CD8-positive, alpha-beta memory T cell (primary cell): ENCODE results near the gene CALY. TPM values are rescaled to one million over a fixed set of nuclear protein-coding genes. Genes with fewer than 3 reads are reported as not detected.

Experiments
- CTCF ChIA-PET: fragments of 350-600 bp; sonication (Branson Sonifier 250); formaldehyde crosslinking; loops from one replicate; lab custom pipeline; 2021; ENCODE audit warnings: antibody characterized with exemption; lab: Charles Lee
- POLR2A ChIA-PET: fragments of 350-600 bp; sonication (Branson Sonifier 250); formaldehyde crosslinking; loops from one replicate; lab custom pipeline; 2021; ENCODE audit warnings: antibody characterized with exemption; lab: Charles Lee
- DNase-seq, 5 donors: peaks; one replicate each; pipeline versions ENCODE4 v3.0.0 to v3.0.0-alpha.2; 2020 to 2022; ENCODE audit warnings: mixed read lengths in 1 of 5
- H3K27ac ChIP-seq: one replicate; pipeline ENCODE4 v1.7.0; 2013; ENCODE audit warnings: low read depth, mild to moderate bottlenecking, low read length, moderate library complexity
- H3K27me3 ChIP-seq: 2 replicates; pipeline ENCODE4 v1.7.0; 2013; ENCODE audit warnings: low read length, mild to moderate bottlenecking; ENCODE audit not compliant: insufficient read depth, poor library complexity, severe bottlenecking
- H3K36me3 ChIP-seq: 2 replicates; pipeline ENCODE4 v1.7.0; 2013; ENCODE audit warnings: mild to moderate bottlenecking, low read length, moderate library complexity; ENCODE audit not compliant: insufficient read depth
- H3K4me1 ChIP-seq: 2 replicates; pipeline ENCODE4 v1.7.0; 2013; ENCODE audit warnings: mild to moderate bottlenecking, low read length, moderate library complexity; ENCODE audit not compliant: insufficient read depth
- H3K4me3 ChIP-seq: 2 replicates; pipeline ENCODE4 v1.7.0; 2013; ENCODE audit warnings: mild to moderate bottlenecking, low read length
- H3K9me3 ChIP-seq: 2 replicates; pipeline ENCODE4 v1.7.0; 2013; ENCODE audit warnings: mild to moderate bottlenecking, low read length
- H3K27ac Mint-ChIP-seq, 8 donors: one replicate each; pipeline ENCODE4 v1.8.0; 2020 to 2021; ENCODE audit warnings: mixed read lengths in 8 of 8, mild to moderate bottlenecking in 6 of 8, inconsistent platforms in 3 of 8, moderate library complexity in 3 of 8
- H3K27me3 Mint-ChIP-seq, 2 donors: one replicate each; pipeline ENCODE4 v1.8.0; 2020 to 2021; ENCODE audit warnings: mixed read lengths in 2 of 2, mild to moderate bottlenecking in 1 of 2, moderate library complexity in 1 of 2
- H3K36me3 Mint-ChIP-seq, 3 donors: one replicate each; pipeline ENCODE4 v1.8.0; 2020 to 2021; ENCODE audit warnings: mixed read lengths in 3 of 3, inconsistent platforms in 1 of 3, mild to moderate bottlenecking in 1 of 3
- H3K4me1 Mint-ChIP-seq, 3 donors: one replicate each; pipeline ENCODE4 v1.8.0; 2020 to 2021; ENCODE audit warnings: mixed read lengths in 3 of 3, inconsistent platforms in 1 of 3, mild to moderate bottlenecking in 1 of 3
- H3K4me3 Mint-ChIP-seq, 7 donors: one replicate each; pipeline ENCODE4 v1.8.0; 2020 to 2021; ENCODE audit warnings: mixed read lengths in 7 of 7, mild to moderate bottlenecking in 6 of 7, moderate library complexity in 4 of 7, inconsistent platforms in 2 of 7
- H3K9me3 Mint-ChIP-seq, 5 donors: one replicate each; pipeline ENCODE4 v1.8.0; 2020 to 2022; ENCODE audit warnings: mixed read lengths in 5 of 5, mild to moderate bottlenecking in 3 of 5, moderate library complexity in 2 of 5, inconsistent platforms in 1 of 5
- polyA plus RNA-seq: library from polyadenylated mRNA; unstranded; fragments of 300-500 nt; fragmentation: Illumina TruSeq; gene quantifications from one replicate; pipeline ENCODE4 v1.2.3, GENCODE V29; 2021
- total RNA-seq, 2 experiments: library from RNA; stranded (reverse); gene quantifications; one replicate each; pipeline ENCODE4 v1.2.3, GENCODE V29; 2021

CALY gene
- total and polyA plus RNA-seq, 3 experiments from 2014 or later = 0.83 to 1.3 (median 0.92) TPM

- H3K9me3 Mint-ChIP-seq = no peaks in the 10 kb centered on the region
Measured at GRCh38 chr10:133353988-133354605, 17.4 kb upstream of the CALY start.

GRCh38 chr10:133353202-133353959 lies 16.7 kb upstream of the CALY start:
- no peak overlapping the region for H3K4me3 ChIP-seq
- Mint-ChIP-seq H3K27me3 (peaks cover 4 to 6% of the 10 kb centered on the region in 2 donors), H3K4me1 (peaks cover 0 to 5% (median 3%) of the 10 kb centered on the region in 3 donors), H3K9me3 (no peaks in the 10 kb centered on the region), H3K36me3 (no peaks in the 10 kb centered on the region), H3K4me3 (no peak overlapping the region), H3K27ac (no peak overlapping the region)
- ChIA-PET CTCF (interaction anchor here (1.3 kb wide), 1 partner anchor 24 kb away, joined by 5 read pairs; no protein-coding TSS in a partner anchor), POLR2A (interaction anchor here (0.5 to 0.7 kb wide), 2 partner anchors 17 to 96 kb away, joined by 3 to 5 read pairs; partner anchors contain the start of gene CALY)
- H3K27me3 ChIP-seq = no peaks in the 10 kb centered on the region
- H3K9me3 ChIP-seq = no peaks in the 10 kb centered on the region
- peaks cover 6% of the 10 kb centered on the region for H3K4me1 ChIP-seq
- H3K36me3 ChIP-seq = no peaks in the 10 kb centered on the region
- no peak for DNase-seq
- H3K27ac ChIP-seq = no peak overlapping the region

More at GRCh38 chr10:133353988-133354605, 17.4 kb upstream of the CALY start:
- peaks cover 0 to 9% (median 3%) of the 10 kb centered on the region in 3 donors for H3K4me1 Mint-ChIP-seq
- no peak overlapping the region for H3K4me3 Mint-ChIP-seq
- no peaks in the 10 kb centered on the region for H3K9me3 ChIP-seq
- H3K27ac ChIP-seq = no peak overlapping the region
- no peak overlapping the region for H3K4me3 ChIP-seq
- H3K36me3 ChIP-seq = no peaks in the 10 kb centered on the region
- peak overlapping the region in 1 of 8 donors; percentile 47 for H3K27ac Mint-ChIP-seq
- ChIA-PET CTCF (interaction anchor here (1.3 kb wide), 1 partner anchor 25 kb away, joined by 5 read pairs; no protein-coding TSS in a partner anchor), POLR2A (no interaction called here)
- no peak for DNase-seq
- H3K36me3 Mint-ChIP-seq = no peaks in the 10 kb centered on the region
- peaks cover 2 to 4% of the 10 kb centered on the region in 2 donors for H3K27me3 Mint-ChIP-seq
- peaks cover 6% of the 10 kb centered on the region for H3K4me1 ChIP-seq
- no peaks in the 10 kb centered on the region for H3K27me3 ChIP-seq

- Mint-ChIP-seq H3K27me3 (peaks cover 4 to 6% of the 10 kb centered on the region in 2 donors), H3K4me1 (peaks cover 0 to 5% (median 3%) of the 10 kb centered on the region in 3 donors), H3K36me3 (no peaks in the 10 kb centered on the region), H3K9me3 (no peaks in the 10 kb centered on the region), H3K27ac (no peak overlapping the region), H3K4me3 (no peak overlapping the region)
- Histone ChIP-seq H3K9me3 (no peaks in the 10 kb centered on the region), H3K36me3 (no peaks in the 10 kb centered on the region), H3K4me1 (peaks cover 4% of the 10 kb centered on the region), H3K4me3 (no peak overlapping the region), H3K27me3 (no peaks in the 10 kb centered on the region), H3K27ac (no peak overlapping the region)
- ChIA-PET POLR2A (interaction anchor here (0.6 kb wide), 3 partner anchors 8 to 814 kb away, joined by 3 to 6 read pairs (median 4); no protein-coding TSS in a partner anchor), CTCF (interaction anchor here (1.1 kb wide), 1 partner anchor 22 kb away, joined by 3 read pairs; no protein-coding TSS in a partner anchor)
- DNase-seq = no peak
Measured at GRCh38 chr10:133351408-133352318, 15.0 kb upstream of the CALY start.

- no peak for DNase-seq
- ChIA-PET POLR2A (no interaction called here), CTCF (interaction anchor here (1.1 kb wide), 1 partner anchor 22 kb away, joined by 3 read pairs; no protein-coding TSS in a partner anchor)
- H3K27me3 ChIP-seq = no peaks in the 10 kb centered on the region
- H3K9me3 Mint-ChIP-seq = no peaks in the 10 kb centered on the region
- no peaks in the 10 kb centered on the region for H3K36me3 Mint-ChIP-seq
- no peak overlapping the region for H3K4me3 ChIP-seq
- no peak overlapping the region for H3K27ac Mint-ChIP-seq
- H3K36me3 ChIP-seq = no peaks in the 10 kb centered on the region
- no peak overlapping the region for H3K27ac ChIP-seq
- no peaks in the 10 kb centered on the region for H3K4me1 ChIP-seq
- H3K9me3 ChIP-seq = no peaks in the 10 kb centered on the region
- H3K27me3 Mint-ChIP-seq = peaks cover 7 to 9% of the 10 kb centered on the region in 2 donors
- H3K4me1 Mint-ChIP-seq = peaks cover 0 to under 1% (median 0%) of the 10 kb centered on the region in 3 donors
- H3K4me3 Mint-ChIP-seq = no peak overlapping the region
Measured at GRCh38 chr10:133350950-133351329, 14.2 kb upstream of the CALY start.

- Mint-ChIP-seq H3K27ac (no peak overlapping the region), H3K4me3 (no peak overlapping the region)
- POLR2A ChIA-PET = no interaction called here
Measured at GRCh38 chr10:133350283-133350949, 13.7 kb upstream of the CALY start.

GRCh38 chr10:133349577-133350011 lies 12.9 kb upstream of the CALY start:
- CTCF ChIA-PET = no interaction called here

More at GRCh38 chr10:133350283-133350949, 13.7 kb upstream of the CALY start:
- Histone ChIP-seq H3K36me3 (no peaks in the 10 kb centered on the region), H3K27me3 (no peaks in the 10 kb centered on the region), H3K27ac (no peak overlapping the region), H3K4me1 (no peaks in the 10 kb centered on the region), H3K4me3 (no peak overlapping the region), H3K9me3 (no peaks in the 10 kb centered on the region)
- Mint-ChIP-seq H3K36me3 (no peaks in the 10 kb centered on the region), H3K4me1 (no peaks in the 10 kb centered on the region), H3K9me3 (no peaks in the 10 kb centered on the region), H3K27me3 (peaks cover 12 to 14% of the 10 kb centered on the region in 2 donors)
- DNase-seq = no peak
- CTCF ChIA-PET = interaction anchor here (1.1 kb wide), 1 partner anchor 21 kb away, joined by 3 read pairs; no protein-coding TSS in a partner anchor

GRCh38 chr10:133349160-133349568 lies 12.5 kb upstream of the CALY start:
- no peaks in the 10 kb centered on the region for H3K4me1 ChIP-seq
- no peak for DNase-seq
- no peaks in the 10 kb centered on the region for H3K27me3 ChIP-seq
- H3K27ac Mint-ChIP-seq = no peak overlapping the region
- H3K36me3 ChIP-seq = no peaks in the 10 kb centered on the region
- no peak overlapping the region for H3K27ac ChIP-seq
- H3K27me3 Mint-ChIP-seq = peaks cover 18 to 23% of the 10 kb centered on the region in 2 donors
- ChIA-PET CTCF (no interaction called here), POLR2A (interaction anchor here (0.7 kb wide), 1 partner anchor 24 kb away, joined by 4 read pairs; no protein-coding TSS in a partner anchor)
- H3K4me3 ChIP-seq = no peak overlapping the region
- H3K36me3 Mint-ChIP-seq = no peaks in the 10 kb centered on the region
- H3K9me3 Mint-ChIP-seq = no peaks in the 10 kb centered on the region
- no peaks in the 10 kb centered on the region for H3K9me3 ChIP-seq
- peak overlapping the region in 1 of 7 donors; percentile 5 for H3K4me3 Mint-ChIP-seq
- H3K4me1 Mint-ChIP-seq = no peaks in the 10 kb centered on the region

More at GRCh38 chr10:133349577-133350011, 12.9 kb upstream of the CALY start:
- H3K4me1 Mint-ChIP-seq = no peaks in the 10 kb centered on the region
- H3K4me3 Mint-ChIP-seq = no peak overlapping the region
- H3K36me3 ChIP-seq = no peaks in the 10 kb centered on the region
- H3K27me3 ChIP-seq = no peaks in the 10 kb centered on the region
- no peaks in the 10 kb centered on the region for H3K9me3 ChIP-seq
- DNase-seq = no peak
- H3K4me1 ChIP-seq = no peaks in the 10 kb centered on the region
- H3K9me3 Mint-ChIP-seq = no peaks in the 10 kb centered on the region
- H3K36me3 Mint-ChIP-seq = no peaks in the 10 kb centered on the region
- H3K27ac ChIP-seq = no peak overlapping the region
- peaks cover 18 to 20% of the 10 kb centered on the region in 2 donors for H3K27me3 Mint-ChIP-seq
- POLR2A ChIA-PET = interaction anchor here (0.7 kb wide), 1 partner anchor 25 kb away, joined by 4 read pairs; no protein-coding TSS in a partner anchor
- no peak overlapping the region for H3K4me3 ChIP-seq
- no peak overlapping the region for H3K27ac Mint-ChIP-seq
